HCT116 (cell line): ENCODE data around the gene ITPR2. TPM values are rescaled to one million over a fixed set of nuclear protein-coding genes. Genes with fewer than 3 reads are reported as not detected.

Source experiments
- ATAC-seq: fragments of 200-7000 bp; cut with Tn5 transposase; 2 replicates; pipeline ENCODE4 v1.9.1; 2020; ENCODE audit warnings: mild to moderate bottlenecking, moderate library complexity
- BruUV-seq: library from RNA; stranded (reverse); fragments of 400-500 nt; replicated peaks from 2 replicates; lab custom pipeline; 2021; lab: Mats Ljungman, UMichigan
- CTCF ChIA-PET: fragments of 300-600 bp; sonication (Branson Sonifier 250); formaldehyde crosslinking; loops from one replicate; lab custom pipeline; 2021; ENCODE audit warnings: antibody characterized with exemption; lab: Charles Lee
- POLR2A ChIA-PET: fragments of 300-600, 350-600 bp; sonication (Branson Sonifier 250); formaldehyde crosslinking; loops from one replicate; lab custom pipeline; 2021; ENCODE audit warnings: antibody characterized with exemption; lab: Charles Lee
- RAD21 ChIA-PET, 2 experiments: fragments of 300-600 bp; sonication (Branson Sonifier 250); formaldehyde crosslinking; loops; one replicate each; lab custom pipeline; 2023; ENCODE audit warnings: low total read pairs in 2 of 2; ENCODE audit not compliant: uncharacterized antibody in 2 of 2, unreplicated experiment in 2 of 2, low non-redundant PET in 1 of 2; lab: Charles Lee
- DNase-seq: peaks from one replicate; pipeline ENCODE4 v3.0.0-alpha.2; 2010; ENCODE audit warnings: low read depth, low spot score
- H2AFZ ChIP-seq: fragments of 200-600 bp; shearing (Covaris generic), sonication (generic); 2 replicates; pipeline ENCODE4 v1.6.1; 2017; ENCODE audit warnings: low read depth, mixed run types, mixed read lengths, antibody characterized with exemption, low read length; ENCODE audit not compliant: poor library complexity, severe bottlenecking
- H3K27ac ChIP-seq: 2 replicates; pipeline ENCODE4 v1.5.1; 2012; ENCODE audit warnings: low read depth, low read length
- H3K27me3 ChIP-seq: fragments of 200-600 bp; sonication (generic); 2 replicates; pipeline ENCODE4 v1.6.1; 2016; ENCODE audit warnings: mixed run types, low read length, mixed read lengths; ENCODE audit not compliant: insufficient read depth
- H3K36me3 ChIP-seq, 2 experiments: fragments of 200-500 bp in 1 of 2; fragments of 200-600 bp in 1 of 2; sonication (Bioruptor generic) in 1 of 2; sonication (generic) in 1 of 2; 2 replicates each; pipeline versions ENCODE4 v1.5.1 to v1.6.1; 2014 to 2016; ENCODE audit warnings: low read length in 2 of 2, inconsistent platforms in 1 of 2, mixed read lengths in 1 of 2, mixed run types in 1 of 2; ENCODE audit not compliant: insufficient read depth in 2 of 2, control insufficient read depth in 1 of 2
- H3K4me1 ChIP-seq, 2 experiments: fragments of 200-600 bp in 1 of 2; sonication (generic) in 1 of 2; 2 replicates each; pipeline versions ENCODE4 v1.5.1 to v1.6.1; 2012 to 2017; ENCODE audit warnings: low read length in 2 of 2, inconsistent platforms in 1 of 2, mild to moderate bottlenecking in 1 of 2, mixed read lengths in 1 of 2, mixed run types in 1 of 2, moderate library complexity in 1 of 2; ENCODE audit not compliant: insufficient read depth in 2 of 2, control insufficient read depth in 1 of 2
- H3K4me2 ChIP-seq: fragments of 200-600 bp; sonication (generic); 2 replicates; pipeline ENCODE4 v1.6.1; 2017; ENCODE audit warnings: mixed run types, low read length, mixed read lengths
- H3K4me3 ChIP-seq, 2 experiments: fragments of 200-600 bp in 1 of 2; sonication (generic) in 1 of 2; replicated peaks in 1 of 2; 2 replicates each; pipeline ENCODE4 v1.5.1; 2011 to 2016; ENCODE audit warnings: low read length in 2 of 2, control low read depth in 1 of 2, low read depth in 1 of 2, mild to moderate bottlenecking in 1 of 2, mixed read lengths in 1 of 2, mixed run types in 1 of 2
- H3K79me2 ChIP-seq: fragments of 200-600 bp; sonication (generic); 2 replicates; pipeline ENCODE4 v1.6.1; 2017; ENCODE audit warnings: mild to moderate bottlenecking, mixed run types, low read length, moderate library complexity, mixed read lengths; ENCODE audit not compliant: insufficient read depth
- H3K9ac ChIP-seq: fragments of 200-600 bp; sonication (generic); 2 replicates; pipeline ENCODE4 v1.6.1; 2016; ENCODE audit warnings: low read length, mixed read lengths
- H3K9me2 ChIP-seq: fragments of 200-600 bp; sonication (generic), shearing (Covaris generic); 2 replicates; pipeline ENCODE4 v1.6.1; 2017; ENCODE audit warnings: mixed run types, mild to moderate bottlenecking, moderate library complexity; ENCODE audit not compliant: insufficient read depth
- H3K9me3 ChIP-seq, 2 experiments: fragments of 200-500 bp in 1 of 2; fragments of 200-600 bp in 1 of 2; sonication (Bioruptor generic) in 1 of 2; sonication (generic) in 1 of 2; 2 replicates each; pipeline ENCODE4 v1.6.1; 2014 to 2017; ENCODE audit warnings: low read length in 2 of 2, mixed read lengths in 2 of 2, inconsistent platforms in 1 of 2, low read depth in 1 of 2, mild to moderate bottlenecking in 1 of 2, mixed run types in 1 of 2, moderate library complexity in 1 of 2; ENCODE audit not compliant: control insufficient read depth in 1 of 2, insufficient read depth in 1 of 2
- H4K20me1 ChIP-seq: fragments of 200-600 bp; sonication (generic), shearing (Covaris generic); 2 replicates; pipeline ENCODE4 v1.6.1; 2017; ENCODE audit warnings: mixed run types, mild to moderate bottlenecking, moderate library complexity; ENCODE audit not compliant: insufficient read depth
- CEBPB ChIP-seq: IDR thresholded peaks from 2 replicates; pipeline ENCODE4 v1.6.1; 2012; ENCODE audit warnings: low read depth
- EGR1 ChIP-seq: IDR thresholded peaks from 2 replicates; pipeline ENCODE4 v1.6.1; 2012; ENCODE audit warnings: low read depth
- POLR2A ChIP-seq: IDR thresholded peaks from 2 replicates; pipeline ENCODE4 v1.7.0; 2011; ENCODE audit warnings: borderline replicate concordance; ENCODE audit not compliant: insufficient read depth, insufficient read length; ENCODE audit errors: extremely low read depth
- POLR2AphosphoS5 ChIP-seq: IDR thresholded peaks from 2 replicates; pipeline ENCODE4 v1.6.1; 2011; ENCODE audit warnings: mild to moderate bottlenecking, low read depth, low read length, moderate library complexity
- RAD21 ChIP-seq: IDR thresholded peaks from 2 replicates; pipeline ENCODE4 v1.6.1; 2012; ENCODE audit warnings: low read depth, mild to moderate bottlenecking
- SIN3A ChIP-seq: IDR thresholded peaks from 2 replicates; pipeline ENCODE4 v1.6.1; 2012; ENCODE audit warnings: low read depth
- SRF ChIP-seq: IDR thresholded peaks from 2 replicates; pipeline ENCODE4 v1.6.1; 2012; ENCODE audit warnings: low read depth
- TCF7L2 ChIP-seq: IDR thresholded peaks from 2 replicates; pipeline ENCODE4 v1.7.0; 2011; ENCODE audit warnings: borderline replicate concordance, inconsistent platforms; ENCODE audit not compliant: insufficient read depth, insufficient read length; ENCODE audit errors: extremely low read depth
- YY1 ChIP-seq: IDR thresholded peaks from 2 replicates; pipeline ENCODE4 v1.6.1; 2011; ENCODE audit warnings: low read length, low read depth, moderate library complexity, mild to moderate bottlenecking; ENCODE audit not compliant: insufficient replicate concordance; ENCODE audit errors: extremely low read depth
- ZFX ChIP-seq: fragments of 450-650 bp; IDR thresholded peaks from 2 replicates; pipeline ENCODE4 v1.6.1; 2017
- intact Hi-C: fragments of 100-400 bp; cut with micrococcal nuclease; formaldehyde crosslinking; loops from 2 replicates; pipeline ENCODE4 v1.10.0; 2022
- total RNA-seq: library from RNA; stranded (reverse); gene quantifications from one replicate; pipeline ENCODE4 v1.2.1, GENCODE V29; 2021; ENCODE audit not compliant: unreplicated experiment
- TF ChIP-seq, protein P1 (sequence below): IDR thresholded peaks from 2 replicates; pipeline ENCODE4 v1.6.1; 2011; ENCODE audit warnings: mild to moderate bottlenecking, low read length, moderate library complexity; ENCODE audit not compliant: insufficient replicate concordance; ENCODE audit errors: extremely low read depth
- TF ChIP-seq, protein P2 (sequence below): IDR thresholded peaks from 2 replicates; pipeline ENCODE4 v1.6.1; 2012
- TF ChIP-seq, protein P3 (sequence below), 3 experiments: fragments of 200-600 bp in 1 of 3; sonication (generic) in 1 of 3; IDR thresholded peaks in 2 of 3; conservative IDR thresholded peaks in 1 of 3; 2 replicates each; pipeline ENCODE4 v1.5.1; 2012 to 2017; ENCODE audit warnings: low read depth in 2 of 3, low read length in 2 of 3, antibody characterized with exemption in 1 of 3, borderline replicate concordance in 1 of 3, control low read depth in 1 of 3, mild to moderate bottlenecking in 1 of 3, mixed read lengths in 1 of 3, mixed run types in 1 of 3, moderate library complexity in 1 of 3; ENCODE audit not compliant: insufficient read depth in 1 of 3

Gene ITPR2
- total RNA-seq, 1 experiment from 2014 or later, result 6.5 TPM

GRCh38 chr12:26651036-26651435 is 182.0 kb downstream of the ITPR2 start:
- no peak for ATAC-seq
- no peaks in the 10 kb centered on the region for H3K36me3 ChIP-seq
- TF ChIP-seq POLR2AphosphoS5 (no peak), CEBPB (no peak), YY1 (no peak), ZFX (no peak), SRF (no peak), EGR1 (no peak), RAD21 (no peak), SIN3A (no peak), TCF7L2 (no peak), POLR2A (no peak)
- TF ChIP-seq, protein P1, sequence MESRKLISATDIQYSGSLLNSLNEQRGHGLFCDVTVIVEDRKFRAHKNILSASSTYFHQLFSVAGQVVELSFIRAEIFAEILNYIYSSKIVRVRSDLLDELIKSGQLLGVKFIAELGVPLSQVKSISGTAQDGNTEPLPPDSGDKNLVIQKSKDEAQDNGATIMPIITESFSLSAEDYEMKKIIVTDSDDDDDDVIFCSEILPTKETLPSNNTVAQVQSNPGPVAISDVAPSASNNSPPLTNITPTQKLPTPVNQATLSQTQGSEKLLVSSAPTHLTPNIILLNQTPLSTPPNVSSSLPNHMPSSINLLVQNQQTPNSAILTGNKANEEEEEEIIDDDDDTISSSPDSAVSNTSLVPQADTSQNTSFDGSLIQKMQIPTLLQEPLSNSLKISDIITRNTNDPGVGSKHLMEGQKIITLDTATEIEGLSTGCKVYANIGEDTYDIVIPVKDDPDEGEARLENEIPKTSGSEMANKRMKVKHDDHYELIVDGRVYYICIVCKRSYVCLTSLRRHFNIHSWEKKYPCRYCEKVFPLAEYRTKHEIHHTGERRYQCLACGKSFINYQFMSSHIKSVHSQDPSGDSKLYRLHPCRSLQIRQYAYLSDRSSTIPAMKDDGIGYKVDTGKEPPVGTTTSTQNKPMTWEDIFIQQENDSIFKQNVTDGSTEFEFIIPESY, result no peak
- TF ChIP-seq, protein P2, sequence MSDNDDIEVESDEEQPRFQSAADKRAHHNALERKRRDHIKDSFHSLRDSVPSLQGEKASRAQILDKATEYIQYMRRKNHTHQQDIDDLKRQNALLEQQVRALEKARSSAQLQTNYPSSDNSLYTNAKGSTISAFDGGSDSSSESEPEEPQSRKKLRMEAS, result no peak
- TF ChIP-seq, protein P3, sequence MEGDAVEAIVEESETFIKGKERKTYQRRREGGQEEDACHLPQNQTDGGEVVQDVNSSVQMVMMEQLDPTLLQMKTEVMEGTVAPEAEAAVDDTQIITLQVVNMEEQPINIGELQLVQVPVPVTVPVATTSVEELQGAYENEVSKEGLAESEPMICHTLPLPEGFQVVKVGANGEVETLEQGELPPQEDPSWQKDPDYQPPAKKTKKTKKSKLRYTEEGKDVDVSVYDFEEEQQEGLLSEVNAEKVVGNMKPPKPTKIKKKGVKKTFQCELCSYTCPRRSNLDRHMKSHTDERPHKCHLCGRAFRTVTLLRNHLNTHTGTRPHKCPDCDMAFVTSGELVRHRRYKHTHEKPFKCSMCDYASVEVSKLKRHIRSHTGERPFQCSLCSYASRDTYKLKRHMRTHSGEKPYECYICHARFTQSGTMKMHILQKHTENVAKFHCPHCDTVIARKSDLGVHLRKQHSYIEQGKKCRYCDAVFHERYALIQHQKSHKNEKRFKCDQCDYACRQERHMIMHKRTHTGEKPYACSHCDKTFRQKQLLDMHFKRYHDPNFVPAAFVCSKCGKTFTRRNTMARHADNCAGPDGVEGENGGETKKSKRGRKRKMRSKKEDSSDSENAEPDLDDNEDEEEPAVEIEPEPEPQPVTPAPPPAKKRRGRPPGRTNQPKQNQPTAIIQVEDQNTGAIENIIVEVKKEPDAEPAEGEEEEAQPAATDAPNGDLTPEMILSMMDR (IDR thresholded peaks at IDR 0.05 in 2 of 3, conservative IDR thresholded peaks at IDR 0.05 in 1 of 3; ENCODE audit: borderline replicate concordance in 1 of 3, insufficient read depth in 1 of 3, low read depth in 2 of 3, low read length in 2 of 3), result no peak
- TF ChIP-seq, all 23 proteins: peak for 0
- no peaks in the 10 kb centered on the region for H3K9me2 ChIP-seq
- no peak overlapping the region for H3K27ac ChIP-seq
- BruUV-seq, result no TSS peak
- no peak overlapping the region for H2AFZ ChIP-seq
- H3K27me3 ChIP-seq, result no peaks in the 10 kb centered on the region
- no peak for DNase-seq
- no peak overlapping the region for H3K9ac ChIP-seq
- ChIA-PET POLR2A (no interaction called here), CTCF (interaction anchor here (1.6 to 1.8 kb wide), 2 partner anchors 51 to 528 kb away, joined by 5 to 7 read pairs; no protein-coding TSS in a partner anchor), RAD21 (no interaction called here)
- H3K4me1 ChIP-seq, result no peaks in the 10 kb centered on the region
- H3K4me3 ChIP-seq, result no peak overlapping the region
- H3K9me3 ChIP-seq, result no peaks in the 10 kb centered on the region
- intact Hi-C loops, result loop anchor here (1.0 to 5.0 kb wide), 3 partner anchors 219 to 554 kb away; no protein-coding TSS in a partner anchor
- no peaks in the 10 kb centered on the region for H4K20me1 ChIP-seq
- no peaks in the 10 kb centered on the region for H3K79me2 ChIP-seq
- H3K4me2 ChIP-seq, result no peak overlapping the region
